ENCODE data around the gene RIBC2.
A peak's percentile ranks its signal among the peaks of the same experiment; 100 is the strongest.
"Not testable (repeated sequence)": the region's sequence is repeated elsewhere in the genome, so short reads cannot be mapped to it uniquely, and the experiment has no call there.

RIBC2 gene

GRCh38 chr22:45425101-45425500, 11.6 kb downstream of the RIBC2 start:
- DNase-seq = no peak

GRCh38 chr22:45425531-45426265, 12.2 kb downstream of the RIBC2 start:
- no peak for DNase-seq

GRCh38 chr22:45426387-45426786, 12.9 kb downstream of the RIBC2 start:
- DNase-seq = no peak

GRCh38 chr22:45427114-45427513, 13.6 kb downstream of the RIBC2 start:
- DNase-seq = no peak

- no peak for DNase-seq
These were observed 15.2 kb downstream of the RIBC2 start for GRCh38 chr22:45428391-45429385.

GRCh38 chr22:45429424-45429823, 15.9 kb downstream of the RIBC2 start:
- DNase-seq = no peak

GRCh38 chr22:45429981-45430775, 16.7 kb downstream of the RIBC2 start:
- DNase-seq = no peak

- no peak for DNase-seq
These were observed 17.4 kb downstream of the RIBC2 start for GRCh38 chr22:45430871-45431270.

GRCh38 chr22:45434981-45435380, 21.5 kb downstream of the RIBC2 start:
- DNase-seq = no peak

GRCh38 chr22:45435544-45436139, 22.1 kb downstream of the RIBC2 start:
- DNase-seq = peak; percentile 74 to 86

GRCh38 chr22:45436871-45437517, 23.5 kb downstream of the RIBC2 start:
- DNase-seq = not testable (repeated sequence)

- no peak for DNase-seq
These were observed 24.8 kb downstream of the RIBC2 start for GRCh38 chr22:45438336-45438735.

- not testable (repeated sequence) for DNase-seq
These were observed 27.2 kb downstream of the RIBC2 start for GRCh38 chr22:45440688-45441087.

GRCh38 chr22:45441138-45441537, 27.6 kb downstream of the RIBC2 start:
- peak; percentile 80 to 88 for DNase-seq

- no peak for DNase-seq
These were observed 28.6 kb downstream of the RIBC2 start for GRCh38 chr22:45442116-45442515.

- no peak for DNase-seq
These were observed 30.7 kb downstream of the RIBC2 start for GRCh38 chr22:45444168-45444567.

- DNase-seq = no peak
These were observed 31.7 kb downstream of the RIBC2 start for GRCh38 chr22:45445031-45445710.

- DNase-seq = no peak
These were observed 32.7 kb downstream of the RIBC2 start for GRCh38 chr22:45446216-45446615.

GRCh38 chr22:45447596-45447995, 34.1 kb downstream of the RIBC2 start:
- DNase-seq = not testable (repeated sequence)

GRCh38 chr22:45448431-45448830, 34.9 kb downstream of the RIBC2 start:
- DNase-seq = no peak

- not testable (repeated sequence) for DNase-seq
These were observed 35.9 kb downstream of the RIBC2 start for GRCh38 chr22:45449442-45449841.
